ENCODE results near the gene DCAF4. TPM values are rescaled to one million over a fixed set of nuclear protein-coding genes. Genes with fewer than 3 reads are reported as not detected.

Gene DCAF4
- total and polyA plus RNA-seq, 12 donors = 7.6 to 19.3 (median 15.2) TPM

DNA sequence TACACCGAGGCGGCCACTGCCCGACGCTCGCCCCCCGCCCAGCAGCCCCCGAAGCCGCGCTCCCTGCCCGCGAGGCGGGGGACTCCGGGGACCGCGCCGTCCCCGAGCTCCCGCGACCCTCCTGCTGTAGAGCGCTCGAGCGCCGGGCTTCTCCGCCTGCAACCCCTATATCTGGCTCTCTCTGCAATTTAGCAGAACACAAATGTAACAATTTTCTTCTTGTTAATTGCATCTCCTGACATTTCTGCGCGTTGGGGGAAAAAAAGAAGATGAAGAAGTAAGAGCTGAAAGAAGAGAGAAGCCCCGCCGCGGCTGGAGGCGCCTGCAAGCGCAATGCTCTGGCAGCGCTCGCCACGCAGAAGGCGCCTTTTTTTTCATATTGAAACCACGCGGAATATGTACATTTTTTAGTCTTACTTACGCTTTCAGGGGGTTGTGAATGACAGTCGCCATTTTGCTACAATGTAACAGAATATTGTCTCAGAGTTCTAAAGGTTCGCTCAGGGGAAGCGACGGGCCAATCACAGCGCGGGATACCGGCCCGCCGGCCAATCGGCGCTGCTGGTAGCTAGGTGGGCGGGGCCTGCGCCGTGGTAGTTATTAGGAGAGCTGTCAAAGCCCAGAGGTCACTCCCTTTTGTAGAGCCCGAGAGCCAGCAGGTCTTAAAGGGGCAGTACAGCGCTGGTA lies 32.5 kb upstream of the DCAF4 start, which contains the start of gene DPF3:
TSS of gene DPF3 (minus strand) at position 466 of the 687 bp plus-strand sequence. CDS start at position 453, 13 bp downstream.
- Histone ChIP-seq H3K27me3 (no peaks in the 10 kb centered on the region), H3K36me3 (replicated peaks in 1 of 2) (no peaks in the 10 kb centered on the region), H3K9me3 (replicated peaks in 1 of 3) (no peaks in the 10 kb centered on the region), H3K4me1 (replicated peaks in 1 of 2) (peaks cover 3 to 18% of the 10 kb centered on the region in 2 donors), H3K4me3 (peak within 1 kb of the TSS; percentile 74 to 97 (median 88)), H3K27ac (peak within 1 kb of the TSS in 4 of 5 donors; percentile 19 to 48 (median 40))
- peak in 1 of 2 donors; percentile 94 for TF ChIP-seq POLR2A (IDR thresholded peaks at IDR 0.05)
- TF ChIP-seq, protein P1, sequence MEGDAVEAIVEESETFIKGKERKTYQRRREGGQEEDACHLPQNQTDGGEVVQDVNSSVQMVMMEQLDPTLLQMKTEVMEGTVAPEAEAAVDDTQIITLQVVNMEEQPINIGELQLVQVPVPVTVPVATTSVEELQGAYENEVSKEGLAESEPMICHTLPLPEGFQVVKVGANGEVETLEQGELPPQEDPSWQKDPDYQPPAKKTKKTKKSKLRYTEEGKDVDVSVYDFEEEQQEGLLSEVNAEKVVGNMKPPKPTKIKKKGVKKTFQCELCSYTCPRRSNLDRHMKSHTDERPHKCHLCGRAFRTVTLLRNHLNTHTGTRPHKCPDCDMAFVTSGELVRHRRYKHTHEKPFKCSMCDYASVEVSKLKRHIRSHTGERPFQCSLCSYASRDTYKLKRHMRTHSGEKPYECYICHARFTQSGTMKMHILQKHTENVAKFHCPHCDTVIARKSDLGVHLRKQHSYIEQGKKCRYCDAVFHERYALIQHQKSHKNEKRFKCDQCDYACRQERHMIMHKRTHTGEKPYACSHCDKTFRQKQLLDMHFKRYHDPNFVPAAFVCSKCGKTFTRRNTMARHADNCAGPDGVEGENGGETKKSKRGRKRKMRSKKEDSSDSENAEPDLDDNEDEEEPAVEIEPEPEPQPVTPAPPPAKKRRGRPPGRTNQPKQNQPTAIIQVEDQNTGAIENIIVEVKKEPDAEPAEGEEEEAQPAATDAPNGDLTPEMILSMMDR (IDR thresholded peaks at IDR 0.05) = no peak
- peak; percentile 95 to 98 (median 97) for DNase-seq
- intact Hi-C loops (cut with DNase I) = no loop called here
- WGBS, 4 donors = 0 to 1% (median 1%) methylated on average over 29 to 54 of the region's 54 CpGs

DNA sequence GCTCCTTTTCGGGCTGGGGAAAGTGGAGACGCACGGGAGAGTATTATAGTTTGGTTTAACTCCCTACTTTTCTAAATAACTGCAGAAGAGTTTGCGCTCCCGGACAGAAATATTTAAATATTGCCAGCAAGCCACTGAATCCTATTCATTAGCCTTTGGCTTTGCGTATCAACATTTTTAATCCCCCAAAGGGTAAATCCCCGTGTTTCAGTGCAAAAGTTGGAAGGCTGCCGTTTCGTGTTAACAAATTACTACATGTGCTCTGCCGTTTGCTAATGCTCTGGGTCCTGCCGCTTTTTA lies 32.0 kb upstream of the DCAF4 start:
- no peak for DNase-seq
- peak overlapping the region in 2 of 4 donors; percentile 84 to 92 for H3K4me3 ChIP-seq
- peak overlapping the region in 3 of 5 donors; percentile 33 to 48 (median 47) for H3K27ac ChIP-seq
- H3K27me3 ChIP-seq = no peaks in the 10 kb centered on the region
- TF ChIP-seq POLR2A (IDR thresholded peaks at IDR 0.05) = no peak
- TF ChIP-seq, protein P1 (IDR thresholded peaks at IDR 0.05) = no peak
- H3K9me3 ChIP-seq (replicated peaks in 1 of 3) = no peaks in the 10 kb centered on the region
- peaks cover 3 to 18% of the 10 kb centered on the region in 2 donors for H3K4me1 ChIP-seq (replicated peaks in 1 of 2)
- 0 to 1% (median 0%) methylated on average over 11 of the region's 11 CpGs for whole genome bisulfite sequencing, 4 donors
- no peaks in the 10 kb centered on the region for H3K36me3 ChIP-seq (replicated peaks in 1 of 2)
- intact Hi-C loops (cut with DNase I) = no loop called here

DNA sequence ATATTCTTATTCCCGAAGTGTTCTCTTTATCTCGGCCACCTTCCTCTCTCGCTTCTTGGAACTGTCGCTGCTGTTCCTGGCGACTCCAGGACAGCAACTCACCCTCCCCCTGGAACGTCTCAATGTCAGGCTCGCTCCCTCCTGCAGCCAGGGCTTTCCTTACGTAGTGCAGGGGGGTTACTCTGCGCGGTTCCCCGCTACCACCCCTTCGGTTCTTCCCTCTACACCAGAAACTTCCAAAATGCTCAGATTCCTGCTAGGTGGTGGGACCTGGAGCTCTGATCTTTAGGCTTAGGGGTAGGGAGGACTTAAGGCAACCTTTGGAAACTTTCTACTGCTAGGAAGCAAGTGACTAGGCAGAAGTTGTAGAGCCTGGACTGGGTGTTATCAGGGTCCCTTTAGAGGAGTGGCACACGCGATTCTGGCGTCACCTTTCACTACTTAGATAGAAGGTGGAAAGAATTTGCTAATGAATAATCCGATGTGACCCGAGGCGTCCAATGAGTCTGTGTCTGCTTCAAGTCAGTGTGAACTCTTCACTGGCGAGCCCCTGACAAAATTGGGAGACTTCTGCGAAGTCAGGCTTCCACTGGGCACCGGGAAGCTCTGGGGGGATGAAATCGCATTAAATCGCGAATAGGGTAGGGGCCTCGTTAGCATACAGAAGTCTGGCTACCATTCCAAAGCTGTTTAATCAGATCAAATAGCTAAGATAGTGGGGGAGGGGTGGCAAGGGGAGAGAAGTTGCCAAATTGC lies 31.5 kb upstream of the DCAF4 start:
- H3K4me1 ChIP-seq (replicated peaks in 1 of 2) = peaks cover 3 to 18% of the 10 kb centered on the region in 2 donors
- H3K4me3 ChIP-seq = peak overlapping the region in 2 of 4 donors; percentile 84 to 92
- 10 to 15% (median 13%) methylated on average over 25 of the region's 25 CpGs for WGBS, 4 donors
- H3K27me3 ChIP-seq = no peaks in the 10 kb centered on the region
- peak; percentile 28 to 57 (median 42) for DNase-seq
- TF ChIP-seq, protein P1 (IDR thresholded peaks at IDR 0.05) = no peak
- no peak for TF ChIP-seq POLR2A (IDR thresholded peaks at IDR 0.05)
- intact Hi-C loops (cut with DNase I) = no loop called here
- no peaks in the 10 kb centered on the region for H3K36me3 ChIP-seq (replicated peaks in 1 of 2)
- peak overlapping the region in 3 of 5 donors; percentile 33 to 48 (median 47) for H3K27ac ChIP-seq
- H3K9me3 ChIP-seq (replicated peaks in 1 of 3) = no peaks in the 10 kb centered on the region

DNA sequence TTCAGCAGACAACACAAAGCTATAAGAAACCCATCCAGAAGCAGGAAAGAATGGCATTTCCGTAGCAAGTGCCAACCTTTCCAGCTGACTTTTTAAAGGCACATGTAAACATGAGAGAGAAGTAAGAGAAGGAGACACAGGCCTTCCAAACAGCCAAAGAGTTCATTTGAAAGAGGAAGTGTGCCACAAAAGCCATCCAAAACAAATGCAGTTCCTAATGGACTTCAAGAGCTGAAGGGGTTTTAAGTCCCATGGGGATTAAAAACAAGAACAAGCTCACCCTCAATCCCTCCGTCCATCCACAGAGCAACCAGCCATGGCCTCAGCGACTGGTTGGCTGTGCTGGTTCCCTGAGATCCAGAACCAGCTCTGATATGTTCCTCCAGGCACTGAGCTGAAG lies 27.8 kb upstream of the DCAF4 start:
- peaks cover 0 to 6% of the 10 kb centered on the region in 2 donors for H3K4me1 ChIP-seq (replicated peaks in 1 of 2)
- TF ChIP-seq, protein P1 (IDR thresholded peaks at IDR 0.05) = no peak
- TF ChIP-seq POLR2A (IDR thresholded peaks at IDR 0.05) = no peak
- no peak for DNase-seq
- 50 to 64% (median 62%) methylated on average over 3 of the region's 3 CpGs for WGBS, 4 donors
- intact Hi-C loops (cut with DNase I) = no loop called here
- H3K27ac ChIP-seq = no peak overlapping the region
- no peak overlapping the region for H3K4me3 ChIP-seq
- H3K27me3 ChIP-seq = no peaks in the 10 kb centered on the region
- H3K9me3 ChIP-seq (replicated peaks in 1 of 3) = no peaks in the 10 kb centered on the region
- H3K36me3 ChIP-seq (replicated peaks in 1 of 2) = no peaks in the 10 kb centered on the region

All from adrenal gland (tissue), 12 donors.